ENCODE data around the gene P2RX4. TPM values are rescaled to one million over a fixed set of nuclear protein-coding genes. Genes with fewer than 3 reads are reported as not detected.
"Not testable (repeated sequence)": the region's sequence is repeated elsewhere in the genome, so short reads cannot be mapped to it uniquely, and the experiment has no call there.

P2RX4 gene
- polyA plus RNA-seq, 2 donors, result 5.0 to 5.4 TPM

DNA sequence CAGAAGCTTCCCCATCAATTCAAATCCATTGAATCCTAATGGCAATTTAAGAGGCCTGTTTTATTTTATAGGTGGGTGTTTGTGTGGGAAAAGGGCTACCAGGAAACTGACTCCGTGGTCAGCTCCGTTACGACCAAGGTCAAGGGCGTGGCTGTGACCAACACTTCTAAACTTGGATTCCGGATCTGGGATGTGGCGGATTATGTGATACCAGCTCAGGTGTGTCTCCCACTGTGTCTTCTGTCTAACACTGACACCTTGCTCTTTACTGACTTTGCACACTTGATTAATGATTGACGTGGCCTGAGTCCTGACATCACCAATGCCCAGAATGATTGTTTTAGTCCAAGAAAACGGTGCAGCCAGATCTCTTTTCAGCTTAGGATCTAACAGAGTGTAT lies 7.1 kb downstream of the P2RX4 start:
- Histone ChIP-seq H3K9me3 (ENCODE audit: control insufficient read depth in 2 of 2, insufficient read depth in 1 of 2, low read depth in 1 of 2, low read length in 1 of 2) (no peaks in the 10 kb centered on the region), H3K4me3 (ENCODE audit: low read depth in 1 of 2, low read length in 2 of 2) (no peak overlapping the region), H3K27me3 (ENCODE audit: control insufficient read depth in 1 of 2, insufficient read depth in 2 of 2, low read length in 2 of 2) (no peaks in the 10 kb centered on the region), H3K27ac (ENCODE audit: low read depth in 2 of 2, low read length in 1 of 2) (no peak overlapping the region), H3K36me3 (ENCODE audit: control insufficient read depth in 2 of 2, insufficient read depth in 2 of 2, low read length in 1 of 2) (peaks cover 4 to 5% of the 10 kb centered on the region in 2 donors), H3K4me1 (ENCODE audit: control insufficient read depth in 2 of 2, insufficient read depth in 2 of 2, low read length in 1 of 2) (no peaks in the 10 kb centered on the region)
- WGBS, 2 donors, result 70 to 85% methylated on average over 8 of the region's 8 CpGs

- Histone ChIP-seq H3K36me3 (ENCODE audit: control insufficient read depth in 2 of 2, insufficient read depth in 2 of 2, low read length in 1 of 2) (peaks cover 4 to 5% of the 10 kb centered on the region in 2 donors), H3K9me3 (ENCODE audit: control insufficient read depth in 2 of 2, insufficient read depth in 1 of 2, low read depth in 1 of 2, low read length in 1 of 2) (no peaks in the 10 kb centered on the region), H3K4me3 (ENCODE audit: low read depth in 1 of 2, low read length in 2 of 2) (no peak overlapping the region), H3K27me3 (ENCODE audit: control insufficient read depth in 1 of 2, insufficient read depth in 2 of 2, low read length in 2 of 2) (no peaks in the 10 kb centered on the region), H3K4me1 (ENCODE audit: control insufficient read depth in 2 of 2, insufficient read depth in 2 of 2, low read length in 1 of 2) (no peaks in the 10 kb centered on the region), H3K27ac (ENCODE audit: low read depth in 2 of 2, low read length in 1 of 2) (no peak overlapping the region)
- 67 to 95% methylated on average over 5 of the region's 5 CpGs for WGBS, 2 donors
These were observed 7.8 kb downstream of the P2RX4 start for GRCh38 chr12:121217761-121218160.

GRCh38 chr12:121218588-121219352 lies 8.8 kb downstream of the P2RX4 start:
- no peak overlapping the region for H3K27ac ChIP-seq (ENCODE audit: low read depth in 2 of 2, low read length in 1 of 2)
- H3K9me3 ChIP-seq (ENCODE audit: control insufficient read depth in 2 of 2, insufficient read depth in 1 of 2, low read depth in 1 of 2, low read length in 1 of 2), result no peaks in the 10 kb centered on the region
- no peak overlapping the region for H3K4me3 ChIP-seq (ENCODE audit: low read depth in 1 of 2, low read length in 2 of 2)
- peaks cover 5 to 9% of the 10 kb centered on the region in 2 donors for H3K36me3 ChIP-seq (ENCODE audit: control insufficient read depth in 2 of 2, insufficient read depth in 2 of 2, low read length in 1 of 2)
- H3K4me1 ChIP-seq (ENCODE audit: control insufficient read depth in 2 of 2, insufficient read depth in 2 of 2, low read length in 1 of 2), result no peaks in the 10 kb centered on the region
- H3K27me3 ChIP-seq (ENCODE audit: control insufficient read depth in 1 of 2, insufficient read depth in 2 of 2, low read length in 2 of 2), result no peaks in the 10 kb centered on the region
- 76 to 91% methylated on average over 18 of the region's 18 CpGs for WGBS, 2 donors

DNA sequence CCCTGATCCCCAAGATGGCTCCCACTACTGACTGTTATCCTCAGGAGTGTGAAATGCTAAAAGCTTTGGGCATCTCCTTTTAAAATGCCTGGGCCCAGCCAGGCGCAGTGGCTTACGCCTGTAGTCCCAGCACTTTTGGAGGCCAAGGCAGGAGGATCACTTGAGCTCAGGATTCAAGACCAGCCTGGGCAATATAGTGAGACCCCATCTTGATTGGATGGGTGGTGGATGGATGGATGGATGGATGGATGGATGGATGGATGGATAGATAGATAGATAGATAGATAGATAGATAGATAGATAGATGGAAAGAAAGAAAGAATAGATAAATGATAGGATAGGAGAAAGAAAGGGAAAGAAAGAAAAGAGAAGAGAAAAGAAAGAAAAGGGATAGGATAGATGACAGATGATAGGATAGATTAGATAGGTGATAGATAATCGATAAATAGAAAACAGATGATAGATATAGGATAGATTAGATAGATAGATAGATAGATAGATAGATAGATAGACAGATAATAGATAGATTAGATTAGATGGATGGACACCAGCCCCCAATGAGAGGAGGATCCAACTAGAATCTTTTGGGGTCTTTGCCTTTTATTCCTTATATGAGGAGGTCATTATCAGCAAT lies 9.5 kb downstream of the P2RX4 start:
- 96% methylated on average over 3 of the region's 3 CpGs for WGBS, 2 donors
- Histone ChIP-seq H3K4me1 (ENCODE audit: control insufficient read depth in 2 of 2, insufficient read depth in 2 of 2, low read length in 1 of 2) (no peaks in the 10 kb centered on the region), H3K27ac (ENCODE audit: low read depth in 2 of 2, low read length in 1 of 2) (no peak overlapping the region), H3K9me3 (ENCODE audit: control insufficient read depth in 2 of 2, insufficient read depth in 1 of 2, low read depth in 1 of 2, low read length in 1 of 2) (no peaks in the 10 kb centered on the region), H3K27me3 (ENCODE audit: control insufficient read depth in 1 of 2, insufficient read depth in 2 of 2, low read length in 2 of 2) (no peaks in the 10 kb centered on the region), H3K36me3 (ENCODE audit: control insufficient read depth in 2 of 2, insufficient read depth in 2 of 2, low read length in 1 of 2) (peaks cover 5 to 10% of the 10 kb centered on the region in 2 donors), H3K4me3 (ENCODE audit: low read depth in 1 of 2, low read length in 2 of 2) (no peak overlapping the region)

DNA sequence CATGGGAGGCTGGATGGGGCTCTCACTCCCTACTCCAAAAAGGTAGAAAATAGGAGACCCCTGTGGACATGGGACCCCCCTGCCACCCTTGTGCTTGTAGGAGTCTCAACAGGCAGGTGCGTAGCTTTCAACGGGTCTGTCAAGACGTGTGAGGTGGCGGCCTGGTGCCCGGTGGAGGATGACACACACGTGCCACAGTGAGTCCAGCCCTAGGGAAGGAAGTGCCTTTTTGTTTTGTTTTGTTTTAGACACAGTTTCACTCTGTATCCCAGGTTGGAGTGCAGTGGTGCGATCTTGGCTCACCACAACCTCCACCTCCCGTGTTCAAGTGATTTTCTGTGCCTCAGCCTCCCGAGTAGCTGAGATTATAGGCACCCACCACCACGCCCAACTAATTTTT lies 12.9 kb downstream of the P2RX4 start:
- Histone ChIP-seq H3K36me3 (ENCODE audit: control insufficient read depth in 2 of 2, insufficient read depth in 2 of 2, low read length in 1 of 2) (peaks cover 0 to 5% of the 10 kb centered on the region in 2 donors), H3K27ac (ENCODE audit: low read depth in 2 of 2, low read length in 1 of 2) (no peak overlapping the region), H3K4me1 (ENCODE audit: control insufficient read depth in 2 of 2, insufficient read depth in 2 of 2, low read length in 1 of 2) (no peaks in the 10 kb centered on the region), H3K4me3 (ENCODE audit: low read depth in 1 of 2, low read length in 2 of 2) (no peak overlapping the region), H3K9me3 (ENCODE audit: control insufficient read depth in 2 of 2, insufficient read depth in 1 of 2, low read depth in 1 of 2, low read length in 1 of 2) (no peaks in the 10 kb centered on the region), H3K27me3 (ENCODE audit: control insufficient read depth in 1 of 2, insufficient read depth in 2 of 2, low read length in 2 of 2) (no peaks in the 10 kb centered on the region)
- WGBS, 2 donors, result 84 to 90% methylated on average over 10 of the region's 10 CpGs

DNA sequence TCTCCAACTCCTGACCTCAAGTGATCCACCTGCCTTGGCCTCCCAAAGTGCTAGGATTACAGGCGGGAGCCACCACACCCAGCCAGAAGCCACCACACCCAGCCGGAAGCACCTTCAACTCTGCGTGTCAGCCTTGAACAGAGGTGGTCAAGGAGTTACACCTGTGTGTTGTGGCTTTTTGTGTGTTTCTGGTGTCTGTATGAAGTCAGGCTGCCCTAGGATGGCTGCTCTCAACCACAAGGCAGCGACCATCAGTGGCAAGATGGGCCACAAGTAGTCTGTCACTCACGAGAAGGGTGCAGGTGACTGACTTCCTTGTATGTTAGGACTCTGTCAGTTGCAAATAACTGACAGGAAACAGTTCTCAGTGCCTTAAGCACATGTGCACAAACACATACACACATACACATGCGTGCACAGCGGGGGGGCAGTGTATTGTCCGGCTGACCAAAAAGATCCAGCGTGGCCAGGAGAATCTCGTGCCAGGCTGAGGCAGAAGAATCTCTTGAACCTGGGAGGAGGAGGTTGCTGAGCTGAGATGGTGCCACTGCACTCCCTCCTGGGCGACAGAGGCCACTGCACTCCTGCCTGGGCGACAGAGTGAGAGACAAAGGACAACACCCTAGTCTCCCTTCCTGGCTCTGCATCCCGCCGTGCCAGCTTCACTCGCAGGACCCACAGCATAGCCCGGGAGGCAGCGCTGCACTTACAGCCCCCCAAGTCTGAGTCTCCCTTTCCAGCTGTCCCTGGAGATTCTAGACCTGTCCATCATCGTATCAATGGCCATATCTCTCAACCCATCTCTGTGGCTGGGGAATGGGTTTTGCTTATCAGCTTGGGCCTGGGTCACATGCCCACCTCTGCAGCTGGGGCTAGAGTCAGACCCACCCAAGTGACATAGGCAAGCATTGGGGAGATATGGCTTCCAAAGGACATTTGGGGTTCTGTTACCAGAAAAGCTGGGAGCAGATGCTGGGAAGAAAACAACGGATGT lies 13.7 kb downstream of the P2RX4 start:
- peak overlapping the region in 1 of 2 donors; percentile 24 for H3K27ac ChIP-seq (ENCODE audit: low read depth in 2 of 2, low read length in 1 of 2)
- WGBS, 2 donors, result 78 to 82% methylated on average over 19 of the region's 19 CpGs
- no peaks in the 10 kb centered on the region for H3K9me3 ChIP-seq (ENCODE audit: control insufficient read depth in 2 of 2, insufficient read depth in 1 of 2, low read depth in 1 of 2, low read length in 1 of 2)
- no peak overlapping the region for H3K4me3 ChIP-seq (ENCODE audit: low read depth in 1 of 2, low read length in 2 of 2)
- peaks cover 0 to 5% of the 10 kb centered on the region in 2 donors for H3K36me3 ChIP-seq (ENCODE audit: control insufficient read depth in 2 of 2, insufficient read depth in 2 of 2, low read length in 1 of 2)
- H3K4me1 ChIP-seq (ENCODE audit: control insufficient read depth in 2 of 2, insufficient read depth in 2 of 2, low read length in 1 of 2), result peaks cover 0 to under 1% of the 10 kb centered on the region in 2 donors
- H3K27me3 ChIP-seq (ENCODE audit: control insufficient read depth in 1 of 2, insufficient read depth in 2 of 2, low read length in 2 of 2), result no peaks in the 10 kb centered on the region

DNA sequence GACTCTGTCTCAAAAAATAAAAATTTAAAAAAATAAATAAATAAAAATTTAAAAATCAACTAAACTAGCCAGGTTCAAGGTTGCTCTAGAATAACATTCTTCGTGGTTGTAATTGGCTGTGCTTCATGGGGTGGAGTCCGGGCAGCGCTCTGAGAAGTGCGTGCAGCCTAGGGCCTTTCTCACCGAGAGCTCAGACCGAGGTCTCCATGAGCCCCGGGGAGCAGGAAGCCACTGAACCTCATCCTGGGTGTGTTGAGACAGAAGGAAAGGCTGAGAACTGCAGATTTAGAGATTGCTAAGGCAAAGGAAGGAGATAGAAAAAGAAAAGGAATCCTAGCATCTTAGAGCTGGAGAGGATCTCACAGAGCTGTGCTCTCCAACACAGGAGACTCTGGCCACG lies 14.7 kb downstream of the P2RX4 start:
- H3K4me3 ChIP-seq (ENCODE audit: low read depth in 1 of 2, low read length in 2 of 2), result no peak overlapping the region
- H3K27me3 ChIP-seq (ENCODE audit: control insufficient read depth in 1 of 2, insufficient read depth in 2 of 2, low read length in 2 of 2), result no peaks in the 10 kb centered on the region
- no peaks in the 10 kb centered on the region for H3K9me3 ChIP-seq (ENCODE audit: control insufficient read depth in 2 of 2, insufficient read depth in 1 of 2, low read depth in 1 of 2, low read length in 1 of 2)
- H3K27ac ChIP-seq (ENCODE audit: low read depth in 2 of 2, low read length in 1 of 2), result no peak overlapping the region
- H3K36me3 ChIP-seq (ENCODE audit: control insufficient read depth in 2 of 2, insufficient read depth in 2 of 2, low read length in 1 of 2), result peaks cover 0 to 10% of the 10 kb centered on the region in 2 donors
- peaks cover 0 to 9% of the 10 kb centered on the region in 2 donors for H3K4me1 ChIP-seq (ENCODE audit: control insufficient read depth in 2 of 2, insufficient read depth in 2 of 2, low read length in 1 of 2)
- 50 to 60% methylated on average over 8 of the region's 8 CpGs for WGBS, 2 donors

DNA sequence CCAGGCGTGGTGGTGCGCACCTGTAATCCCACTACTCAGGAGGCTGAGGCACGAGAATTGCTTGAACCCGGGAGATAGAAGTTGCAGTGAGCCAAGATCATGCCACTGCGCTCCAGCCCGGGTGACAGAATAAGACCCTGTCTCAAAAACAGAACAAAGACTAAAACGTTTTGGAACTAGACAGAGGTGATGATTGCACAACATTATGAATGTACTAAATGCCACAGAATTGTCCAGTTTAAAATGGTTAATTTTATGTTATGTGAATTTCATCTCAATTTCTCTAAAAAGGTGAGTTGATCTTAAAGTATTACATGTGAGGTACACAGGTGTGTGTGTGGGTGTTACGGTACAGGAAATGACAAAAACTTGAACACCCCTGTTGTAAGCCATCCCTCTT lies 16.5 kb downstream of the P2RX4 start:
- 84 to 89% methylated on average over 8 of the region's 8 CpGs for WGBS, 2 donors
- H3K36me3 ChIP-seq (ENCODE audit: control insufficient read depth in 2 of 2, insufficient read depth in 2 of 2, low read length in 1 of 2), result peaks cover 0 to 12% of the 10 kb centered on the region in 2 donors
- H3K4me3 ChIP-seq (ENCODE audit: low read depth in 1 of 2, low read length in 2 of 2), result no peak overlapping the region
- no peaks in the 10 kb centered on the region for H3K27me3 ChIP-seq (ENCODE audit: control insufficient read depth in 1 of 2, insufficient read depth in 2 of 2, low read length in 2 of 2)
- no peaks in the 10 kb centered on the region for H3K9me3 ChIP-seq (ENCODE audit: control insufficient read depth in 2 of 2, insufficient read depth in 1 of 2, low read depth in 1 of 2, low read length in 1 of 2)
- H3K4me1 ChIP-seq (ENCODE audit: control insufficient read depth in 2 of 2, insufficient read depth in 2 of 2, low read length in 1 of 2), result peaks cover 2 to 9% of the 10 kb centered on the region in 2 donors
- H3K27ac ChIP-seq (ENCODE audit: low read depth in 2 of 2, low read length in 1 of 2), result no peak overlapping the region

GRCh38 chr12:121226871-121227270 lies 16.9 kb downstream of the P2RX4 start:
- peak overlapping the region; percentile 53 to 63 for H3K27ac ChIP-seq (ENCODE audit: low read depth in 2 of 2, low read length in 1 of 2)
- H3K36me3 ChIP-seq (ENCODE audit: control insufficient read depth in 2 of 2, insufficient read depth in 2 of 2, low read length in 1 of 2), result peaks cover 0 to 12% of the 10 kb centered on the region in 2 donors
- 93 to 95% methylated on average over 8 of the region's 8 CpGs for WGBS, 2 donors
- H3K4me3 ChIP-seq (ENCODE audit: low read depth in 1 of 2, low read length in 2 of 2); H3K4me1 ChIP-seq (ENCODE audit: control insufficient read depth in 2 of 2, insufficient read depth in 2 of 2, low read length in 1 of 2); H3K27me3 ChIP-seq (ENCODE audit: control insufficient read depth in 1 of 2, insufficient read depth in 2 of 2, low read length in 2 of 2); H3K9me3 ChIP-seq (ENCODE audit: control insufficient read depth in 2 of 2, insufficient read depth in 1 of 2, low read depth in 1 of 2, low read length in 1 of 2): not testable (repeated sequence)

Data from esophagus (tissue), 2 donors.